HG03571 (cell line): ENCODE results near the gene KDM6B.

ENCODE experiments used
- ATAC-seq: cut with Tn5 transposase; IDR thresholded peaks from one replicate; pipeline ENCODE4 v1.9.1; 2021; ENCODE audit not compliant: unreplicated experiment

The KDM6B gene

GRCh38 chr17:7878234-7878633 is 44.2 kb downstream of the KDM6B start:
- ATAC-seq: no peak

DNA sequence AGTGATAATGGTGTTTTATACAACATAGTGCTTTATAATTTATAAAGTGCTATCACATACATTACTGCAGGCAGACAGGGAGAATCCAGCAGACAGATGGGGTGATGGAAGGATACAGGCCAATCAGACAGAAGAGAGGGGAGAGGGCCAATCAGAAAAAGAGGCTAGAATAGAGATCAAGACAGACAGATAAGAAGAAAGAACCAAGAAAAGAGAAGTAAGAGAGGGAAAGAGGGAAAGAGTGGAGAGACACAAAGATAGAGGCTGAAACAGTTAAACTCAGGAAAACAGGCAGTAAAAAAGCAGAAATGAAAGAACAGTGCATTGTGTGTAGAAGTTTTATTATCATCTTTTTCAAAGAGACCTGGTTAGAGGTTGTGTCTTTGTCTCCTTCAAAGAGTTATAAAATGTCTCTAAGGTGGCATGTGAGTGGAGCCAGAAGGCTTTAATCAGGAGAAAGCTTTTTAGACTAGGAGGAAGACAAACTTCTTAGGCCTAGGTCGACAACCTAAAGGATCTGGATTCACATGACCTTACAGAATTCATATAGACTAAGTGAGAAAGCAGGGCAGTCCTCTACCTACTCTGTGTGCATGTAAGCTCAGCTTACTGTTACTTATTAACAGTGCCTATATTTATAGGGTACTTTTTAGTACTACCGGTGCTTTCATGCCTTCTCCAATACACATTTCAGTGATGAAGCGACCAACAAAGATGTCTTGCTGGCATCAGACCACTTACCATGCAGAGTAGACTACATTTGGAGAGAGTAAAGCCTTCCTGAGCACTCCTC is 46.3 kb downstream of the KDM6B start:
- ATAC-seq: no peak

GRCh38 chr17:7881276-7882054 is 47.4 kb downstream of the KDM6B start:
- no peak for ATAC-seq

DNA sequence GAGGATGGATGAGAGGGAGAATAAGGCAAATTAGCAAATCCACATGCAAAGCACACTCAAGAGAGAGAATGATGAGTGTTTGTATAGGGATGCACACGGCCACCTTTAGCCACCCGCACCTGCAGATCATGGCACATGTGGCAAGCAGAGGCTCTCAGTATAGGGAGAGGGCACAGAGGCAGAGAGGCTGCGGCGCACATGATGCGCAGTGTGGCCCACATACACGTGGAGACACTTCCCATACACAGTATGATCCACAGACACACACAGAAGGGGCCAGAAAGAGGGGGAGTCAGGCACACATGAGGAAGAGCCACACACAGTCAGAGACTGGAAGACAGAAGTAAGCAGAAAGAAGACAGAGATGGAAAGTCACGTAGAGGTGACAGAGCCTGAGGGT is 48.1 kb downstream of the KDM6B start:
- no peak for ATAC-seq

- ATAC-seq: no peak
Measured at GRCh38 chr17:7882629-7883028, 48.6 kb downstream of the KDM6B start.
